Stomach (tissue), 4 donors: Measurements from ENCODE around the gene DPP6.

ENCODE experiments used
- CTCF ChIP-seq, 7 experiments: fragments of 450-650 bp in 4 of 7; fragments of 200-600 bp in 3 of 7; sonication (generic) in 3 of 7; IDR thresholded peaks; one replicate each; pipeline ENCODE4 v1.5.1; 2016 to 2019; ENCODE audit warnings: antibody characterized with exemption in 7 of 7, control low read depth in 2 of 7, mild to moderate bottlenecking in 1 of 7
- EP300 ChIP-seq: sonication (generic); formaldehyde crosslinking; IDR thresholded peaks from one replicate; pipeline ENCODE4 v1.6.1; 2017; ENCODE audit warnings: antibody characterized with exemption
- POLR2A ChIP-seq, 4 donors: fragments of 450-650 bp; IDR thresholded peaks; one replicate each; pipeline ENCODE4 v1.6.1; 2016; ENCODE audit warnings: antibody characterized with exemption in 4 of 4, control low read depth in 2 of 4, mild to moderate bottlenecking in 1 of 4, moderate library complexity in 1 of 4
- POLR2AphosphoS5 ChIP-seq, 3 donors: sonication (generic); formaldehyde crosslinking; IDR thresholded peaks; one replicate each; pipeline ENCODE4 v1.6.1; 2016; ENCODE audit warnings: antibody characterized with exemption in 3 of 3

DNA sequence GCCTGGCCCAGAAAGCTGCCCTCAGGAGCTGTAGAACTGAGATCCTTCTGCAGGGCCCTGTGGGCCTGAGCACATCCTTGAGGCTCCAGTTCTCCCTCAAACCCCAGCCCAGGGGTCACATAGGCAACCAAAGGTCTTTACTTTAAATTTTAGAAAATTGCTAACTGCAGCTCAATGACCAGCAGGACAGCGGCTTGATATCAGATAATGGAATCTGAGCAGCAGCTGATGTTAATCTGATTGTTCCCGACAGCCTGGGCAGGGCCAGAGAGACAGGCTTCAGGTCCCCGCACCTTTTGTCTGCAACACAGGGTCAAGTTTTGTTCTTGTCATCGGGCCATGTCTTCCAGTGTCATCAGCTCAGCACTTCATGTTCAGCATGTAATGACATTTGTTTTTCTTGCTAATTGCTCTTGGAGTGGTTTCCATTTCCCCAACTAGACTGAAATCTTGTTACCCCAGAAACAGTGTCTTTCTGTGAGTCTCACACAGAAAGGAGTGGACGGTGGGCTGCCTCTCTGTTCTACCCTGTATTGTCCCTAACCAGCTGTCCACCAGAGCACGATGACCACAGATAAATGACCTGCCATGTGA, 859.8 kb downstream of the DPP6 start:
- TF ChIP-seq CTCF (IDR thresholded peaks at IDR 0.05) = no peak
- no peak for TF ChIP-seq POLR2A (IDR thresholded peaks at IDR 0.05)
- no peak for TF ChIP-seq POLR2AphosphoS5 (IDR thresholded peaks at IDR 0.05)
- no peak for TF ChIP-seq EP300
